HTERT RPE-1 (cell line): ENCODE data around the gene FUOM.
"Not testable (repeated sequence)": the region's sequence is repeated elsewhere in the genome, so short reads cannot be mapped to it uniquely, and the experiment has no call there.

ENCODE experiments used
- in situ Hi-C: fragments of 300-500 bp; cut with MboI; formaldehyde crosslinking; loops from 4 replicates; pipeline ENCODE4 v1.14.3; 2020; ENCODE audit warnings: low sequenced_read_pairs

Gene FUOM

DNA sequence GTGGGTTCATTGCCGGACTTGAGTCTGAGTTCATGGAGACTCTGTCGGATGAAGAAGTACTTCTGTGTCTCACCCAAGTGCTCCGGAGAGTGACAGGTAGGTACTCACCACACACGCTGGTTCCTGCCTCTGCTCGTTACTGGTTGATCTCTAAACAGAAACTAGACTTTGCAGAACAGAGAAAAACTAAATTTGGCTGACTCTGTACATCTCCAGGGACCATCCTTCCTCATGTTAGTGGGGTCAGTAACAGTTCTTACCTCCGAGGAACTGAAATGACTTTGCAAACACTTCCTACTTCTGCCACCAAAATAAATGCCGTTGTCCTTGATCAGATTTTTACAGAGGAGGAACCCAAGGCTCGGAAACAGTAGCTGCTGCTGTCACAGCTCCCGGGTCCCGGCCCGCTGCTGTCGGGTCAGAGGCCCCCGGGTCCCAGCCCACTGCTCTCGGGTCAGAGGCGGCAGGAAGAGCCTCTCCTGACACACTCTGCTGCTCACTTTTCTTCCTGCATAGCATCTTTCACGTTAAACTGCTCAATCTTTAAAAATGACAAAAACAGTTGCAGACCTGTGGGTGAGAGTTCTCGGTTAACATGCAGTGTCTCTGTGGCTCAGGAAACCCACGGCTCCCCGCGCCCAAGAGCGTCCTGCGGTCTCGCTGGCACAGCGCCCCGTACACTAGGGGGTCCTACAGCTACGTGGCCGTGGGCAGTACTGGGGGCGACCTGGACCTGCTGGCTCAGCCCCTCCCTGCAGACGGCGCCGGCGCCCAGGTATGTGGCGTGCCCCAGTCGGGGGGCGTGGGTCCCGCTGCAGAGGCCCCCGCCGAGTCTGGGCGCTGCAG lies 31.4 kb upstream of the FUOM start:
- in situ Hi-C loops: no loop called here

- in situ Hi-C loops: no loop called here
Measured at GRCh38 chr10:133388236-133388972, 30.6 kb upstream of the FUOM start.

DNA sequence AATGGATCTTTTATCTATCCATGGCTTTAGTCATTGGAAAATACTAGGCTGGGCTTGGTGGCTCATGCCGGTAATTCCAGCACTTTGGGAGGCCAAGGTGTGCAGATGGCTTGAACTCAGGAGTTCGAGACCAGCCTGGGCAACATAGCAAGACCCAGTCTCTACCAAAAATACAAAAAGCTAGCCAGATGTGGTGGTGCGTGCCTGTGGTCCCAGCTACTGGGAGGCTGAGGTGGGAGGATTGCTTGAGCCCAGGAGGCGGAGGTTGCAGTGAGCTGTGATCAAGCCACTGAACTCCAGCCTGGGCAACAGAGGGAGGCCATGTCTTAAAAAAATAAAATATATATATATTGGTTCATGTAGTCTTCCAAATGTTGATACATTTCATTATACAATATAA lies 29.1 kb upstream of the FUOM start:
- in situ Hi-C loops: not testable (repeated sequence)

- in situ Hi-C loops: no loop called here
Measured at GRCh38 chr10:133385214-133385613, 27.4 kb upstream of the FUOM start.

DNA sequence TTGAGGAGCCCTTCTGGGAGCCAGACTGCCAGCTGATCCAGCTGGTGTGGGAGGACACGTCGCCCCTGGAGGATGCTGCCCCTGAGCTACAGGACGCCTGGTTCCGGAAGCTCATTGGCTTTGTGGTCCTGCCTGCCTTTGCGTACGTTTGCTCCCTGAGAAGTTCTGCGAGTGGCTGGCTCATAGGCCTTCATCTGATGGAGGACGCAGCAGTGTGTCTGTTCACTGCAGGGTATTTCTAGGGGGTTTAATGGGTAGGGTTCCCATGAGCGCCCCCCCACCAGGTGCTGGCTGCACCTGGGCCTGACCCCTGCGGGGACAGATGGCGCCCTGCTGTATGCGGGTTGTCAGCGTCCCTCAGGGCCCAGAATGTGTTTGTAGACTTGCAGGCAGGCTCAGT lies 26.3 kb upstream of the FUOM start:
- in situ Hi-C loops: no loop called here

DNA sequence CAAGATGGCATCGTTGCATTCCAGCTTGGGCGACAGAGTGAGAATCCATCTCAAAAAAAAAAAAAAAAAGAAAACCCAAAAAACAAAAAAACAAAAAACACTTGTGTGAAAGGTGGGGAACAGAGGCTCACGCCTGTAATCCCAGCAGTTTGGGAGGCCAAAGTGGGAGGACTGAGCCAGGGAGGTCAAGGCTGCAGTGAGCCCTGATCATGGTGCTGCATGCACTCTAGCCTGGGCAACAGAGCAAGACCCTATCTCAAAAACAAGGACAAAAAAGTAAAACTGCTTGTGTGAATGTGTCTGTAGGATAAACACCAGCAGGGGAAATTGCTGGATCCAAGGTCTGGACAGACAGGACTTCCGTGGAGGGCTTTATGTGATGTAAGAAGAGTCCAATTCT lies 25.7 kb upstream of the FUOM start:
- in situ Hi-C loops: no loop called here

DNA sequence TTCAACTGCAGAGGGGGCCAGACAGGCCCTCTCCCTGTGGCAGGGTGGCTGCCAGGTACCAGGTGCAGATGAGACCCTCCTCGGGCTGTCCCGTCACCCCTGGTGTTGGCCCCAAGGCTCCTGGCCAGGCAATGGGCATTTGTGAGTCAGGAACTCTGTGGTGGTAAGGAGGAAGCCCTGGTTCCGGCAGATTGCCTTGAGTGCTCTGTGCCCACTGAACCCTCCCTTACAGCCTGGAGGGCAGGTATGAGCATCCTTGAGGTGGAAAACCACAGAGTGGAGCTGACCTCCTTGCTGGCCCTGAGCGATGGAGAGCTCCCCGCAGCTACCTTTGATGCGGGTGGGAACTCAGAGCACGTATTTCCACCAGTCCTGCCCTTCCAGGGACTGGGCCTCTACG lies 23.2 kb upstream of the FUOM start:
- in situ Hi-C loops: no loop called here

DNA sequence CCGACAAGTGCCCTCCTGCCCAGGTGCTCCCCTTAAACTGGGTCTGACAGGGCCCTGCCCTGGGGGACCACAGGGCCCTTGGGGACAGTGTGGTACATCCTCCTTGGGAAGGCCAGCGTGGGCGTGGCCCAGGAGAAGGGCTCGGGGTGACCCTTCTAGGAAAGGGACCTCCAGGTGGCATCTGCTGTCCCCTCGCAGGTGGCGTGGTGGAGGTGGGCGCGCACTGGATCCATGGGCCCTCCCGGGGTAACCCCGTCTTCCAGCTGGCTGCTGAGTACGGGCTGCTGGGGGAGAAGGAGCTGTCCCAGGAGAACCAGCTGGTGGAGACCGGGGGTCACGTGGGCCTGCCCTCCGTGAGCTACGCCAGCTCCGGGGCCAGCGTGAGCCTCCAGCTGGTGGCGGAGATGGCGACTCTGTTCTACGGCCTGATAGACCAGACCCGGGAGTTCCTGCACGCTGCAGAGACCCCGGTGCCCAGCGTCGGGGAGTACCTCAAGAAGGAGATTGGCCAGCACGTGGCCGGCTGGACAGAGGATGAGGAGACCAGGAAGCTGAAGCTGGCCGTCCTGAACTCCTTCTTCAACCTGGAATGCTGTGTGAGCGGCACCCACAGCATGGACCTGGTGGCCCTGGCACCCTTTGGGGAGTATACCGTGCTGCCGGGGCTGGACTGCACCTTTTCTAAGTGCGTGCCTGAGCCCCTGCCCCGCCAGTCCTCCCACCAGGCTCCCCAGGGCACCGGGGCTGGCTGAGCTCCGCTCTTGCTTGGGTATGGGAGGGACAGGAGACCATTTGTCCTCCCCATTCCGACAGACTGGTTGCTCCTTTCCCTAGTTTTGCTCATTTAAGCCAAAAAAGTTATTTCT lies 22.2 kb upstream of the FUOM start:
- in situ Hi-C loops: no loop called here

- in situ Hi-C loops: no loop called here
Measured at GRCh38 chr10:133379152-133379800, 21.5 kb upstream of the FUOM start, which contains the start of gene PAOX. Gene PAOX, plus strand, starts transcription at chr10:133379262. Its CDS starts 55 bp downstream, at chr10:133379317.

DNA sequence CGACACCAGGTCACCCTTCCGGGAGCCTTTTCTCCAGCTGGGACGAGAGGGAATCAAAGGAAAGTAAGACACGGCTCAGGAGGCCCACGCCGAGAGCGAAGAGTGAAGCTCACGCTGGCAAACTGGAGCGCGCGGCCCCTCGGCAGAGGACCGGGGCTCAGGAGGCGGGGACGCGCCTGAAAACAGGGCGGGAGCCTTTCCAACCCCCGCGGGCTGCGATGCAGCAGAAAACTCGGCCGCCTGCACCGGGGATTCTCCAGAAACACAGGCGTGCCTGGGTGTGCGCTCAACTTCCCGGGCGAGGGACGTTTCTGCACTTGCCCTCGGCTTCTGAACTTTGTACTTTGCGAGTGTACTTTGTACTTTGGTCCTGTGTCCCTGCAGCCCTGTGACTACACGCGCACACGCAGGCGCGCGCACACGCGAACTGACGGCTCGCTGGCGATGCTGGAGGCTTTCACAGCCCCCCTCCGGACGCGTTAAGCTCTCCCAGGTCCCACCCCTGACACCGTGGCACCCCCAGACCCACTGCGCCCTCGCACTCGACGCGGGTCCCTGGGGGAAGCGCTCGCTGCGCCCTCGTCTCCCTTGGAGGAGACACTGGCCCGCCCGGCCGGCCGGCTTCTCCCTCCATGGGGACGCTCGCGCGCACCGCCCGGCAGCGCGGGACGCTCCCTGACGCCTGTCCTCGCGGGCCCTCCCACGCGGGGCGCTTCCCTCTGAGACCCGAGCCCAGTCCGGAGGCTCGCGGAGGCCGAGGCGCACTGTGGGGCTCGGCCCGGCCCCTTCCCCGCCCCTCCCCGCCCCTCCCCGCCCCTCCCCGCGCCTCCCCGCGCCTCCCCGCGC lies 20.7 kb upstream of the FUOM start:
- in situ Hi-C loops: no loop called here

DNA sequence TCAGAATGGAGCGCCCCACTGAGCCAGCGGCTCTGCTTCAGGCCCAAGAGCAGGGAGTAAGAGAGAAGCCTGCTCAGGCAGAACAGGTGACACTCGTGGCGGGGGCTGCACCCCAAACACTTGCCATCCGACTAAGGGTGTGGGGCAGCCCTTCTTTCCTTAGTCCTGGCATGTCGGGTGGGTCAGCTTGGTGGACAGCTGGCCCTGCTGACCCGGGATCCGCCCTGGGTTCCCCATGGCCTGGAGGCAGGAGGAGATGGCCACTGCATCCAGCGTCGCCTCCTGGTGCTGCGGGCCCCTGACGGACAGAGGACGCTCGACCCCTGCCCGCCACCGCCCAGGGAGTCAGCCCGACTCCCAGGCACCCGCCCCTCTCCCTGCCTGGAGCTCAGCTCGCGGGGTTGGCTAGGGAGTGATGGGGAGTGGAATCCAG lies 20.0 kb upstream of the FUOM start:
- in situ Hi-C loops: no loop called here

DNA sequence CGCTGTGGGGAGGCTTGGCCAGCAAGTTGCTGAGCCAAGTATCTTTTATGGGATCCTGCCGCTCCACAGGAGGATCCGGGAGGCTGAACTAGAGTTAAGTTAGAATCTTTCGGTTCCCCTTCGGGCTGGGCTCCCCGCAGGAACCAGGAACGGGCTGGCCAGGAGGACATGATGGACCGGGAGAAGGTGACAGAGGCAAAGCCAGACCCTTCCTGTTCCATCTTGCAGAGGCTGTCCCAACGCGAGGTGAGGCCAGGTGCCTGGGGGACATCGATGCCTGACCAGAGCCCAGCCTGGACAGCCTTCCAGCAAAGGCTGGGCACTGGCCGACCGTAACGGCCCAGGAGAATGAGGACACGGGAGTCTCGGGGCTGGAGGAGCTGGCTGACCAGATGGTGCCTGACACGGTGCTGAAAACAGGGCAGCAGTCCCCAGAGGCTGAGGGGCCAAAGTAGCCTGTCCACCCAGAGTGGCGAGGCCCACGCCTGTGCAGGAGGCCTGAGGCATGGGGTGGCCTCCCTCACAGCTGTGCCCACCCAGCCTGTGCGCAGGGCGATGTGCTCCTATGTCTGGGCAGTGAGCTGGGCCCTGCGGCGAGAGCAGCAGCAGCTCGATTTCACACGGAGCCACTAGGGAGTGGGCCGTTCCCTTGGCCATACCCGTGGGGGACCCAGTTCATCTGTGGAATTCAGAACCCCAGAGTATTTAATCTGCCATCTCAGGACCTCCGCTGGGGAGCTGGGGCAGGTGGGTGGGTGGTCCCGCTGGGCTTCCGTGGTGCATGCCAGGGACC lies 19.4 kb upstream of the FUOM start:
- in situ Hi-C loops: no loop called here

- in situ Hi-C loops: not testable (repeated sequence)
Measured at GRCh38 chr10:133376183-133376582, 18.4 kb upstream of the FUOM start.

DNA sequence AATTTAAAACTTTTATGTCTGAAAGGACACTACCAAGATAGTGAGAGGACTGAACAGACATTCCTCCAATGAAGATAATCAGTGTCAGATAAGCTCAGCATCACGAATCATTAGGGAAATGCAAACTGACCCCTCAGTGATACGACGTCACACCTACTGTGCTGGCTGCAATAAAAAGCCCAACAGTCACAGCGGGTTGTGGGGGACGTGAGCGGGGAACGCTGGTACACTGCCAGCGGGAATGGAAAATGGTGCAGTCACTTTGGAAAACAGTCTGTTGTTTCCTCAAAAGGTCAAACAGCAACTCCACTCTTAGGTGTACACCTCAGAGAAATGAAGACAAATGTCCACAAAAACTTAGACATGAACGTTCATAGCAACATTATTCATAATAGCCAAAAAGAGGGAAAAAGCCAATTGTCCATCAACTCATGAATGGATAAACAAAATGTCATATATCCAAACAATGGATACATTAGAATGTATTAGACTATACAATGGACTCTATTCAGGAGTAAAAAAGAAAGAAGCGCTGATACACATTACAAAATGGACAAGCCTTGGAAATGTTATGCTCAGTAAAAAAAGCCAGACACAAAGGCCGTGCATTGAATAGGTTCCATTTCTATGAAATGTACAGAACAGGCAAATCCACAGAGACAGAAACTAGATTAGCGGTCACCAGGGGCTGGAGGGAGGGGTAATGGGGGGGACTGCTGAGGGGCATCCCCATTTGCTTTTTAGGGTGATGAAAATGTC lies 17.7 kb upstream of the FUOM start:
- in situ Hi-C loops: no loop called here

GRCh38 chr10:133373174-133374090 lies 15.6 kb upstream of the FUOM start, which contains the start of gene ECHS1:
Gene ECHS1, minus strand, starts transcription at chr10:133373354. Its CDS starts 21 bp downstream, at chr10:133373333.
- in situ Hi-C loops: no loop called here

GRCh38 chr10:133372507-133372906 lies 14.7 kb upstream of the FUOM start:
- in situ Hi-C loops: no loop called here
